Skeletal muscle tissue (tissue), 4 donors: ENCODE measurements around the gene FRAT2. TPM values are rescaled to one million over a fixed set of nuclear protein-coding genes. Genes with fewer than 3 reads are reported as not detected.

Source experiments
- H3K27ac ChIP-seq: one replicate; pipeline ENCODE4 v1.7.0; 2013; ENCODE audit warnings: mild to moderate bottlenecking, low read depth, low read length, inconsistent platforms
- H3K27me3 ChIP-seq, 3 donors: one replicate each; pipeline ENCODE4 v1.7.0; 2013; ENCODE audit warnings: low read length in 3 of 3; ENCODE audit not compliant: control insufficient read depth in 3 of 3, insufficient read depth in 3 of 3
- H3K36me3 ChIP-seq, 3 donors: one replicate each; pipeline ENCODE4 v1.7.0; 2013; ENCODE audit warnings: low read length in 3 of 3; ENCODE audit not compliant: control insufficient read depth in 3 of 3, insufficient read depth in 3 of 3
- H3K4me1 ChIP-seq, 3 donors: one replicate each; pipeline ENCODE4 v1.7.0; 2013; ENCODE audit warnings: low read length in 3 of 3, mild to moderate bottlenecking in 3 of 3; ENCODE audit not compliant: control insufficient read depth in 3 of 3, insufficient read depth in 3 of 3
- H3K4me3 ChIP-seq, 3 donors: one replicate each; pipeline ENCODE4 v1.7.0; 2013; ENCODE audit warnings: low read length in 3 of 3
- H3K9ac ChIP-seq, 3 donors: one replicate each; pipeline ENCODE4 v1.7.0; 2013; ENCODE audit warnings: low read length in 3 of 3, mild to moderate bottlenecking in 3 of 3, moderate library complexity in 2 of 3, low read depth in 1 of 3
- H3K9me3 ChIP-seq, 3 donors: one replicate each; pipeline ENCODE4 v1.7.0; 2013; ENCODE audit warnings: low read length in 3 of 3; ENCODE audit not compliant: control insufficient read depth in 3 of 3
- total RNA-seq: library from RNA; depleted of rRNA; stranded (reverse); fragments of >200 nt; gene quantifications from one replicate; pipeline ENCODE4 v1.2.3, GENCODE V29; 2014
- donor health status: Osteomylitis.

FRAT2 gene
- total RNA-seq, 1 donor from 2014 or later: 8.9 TPM

DNA sequence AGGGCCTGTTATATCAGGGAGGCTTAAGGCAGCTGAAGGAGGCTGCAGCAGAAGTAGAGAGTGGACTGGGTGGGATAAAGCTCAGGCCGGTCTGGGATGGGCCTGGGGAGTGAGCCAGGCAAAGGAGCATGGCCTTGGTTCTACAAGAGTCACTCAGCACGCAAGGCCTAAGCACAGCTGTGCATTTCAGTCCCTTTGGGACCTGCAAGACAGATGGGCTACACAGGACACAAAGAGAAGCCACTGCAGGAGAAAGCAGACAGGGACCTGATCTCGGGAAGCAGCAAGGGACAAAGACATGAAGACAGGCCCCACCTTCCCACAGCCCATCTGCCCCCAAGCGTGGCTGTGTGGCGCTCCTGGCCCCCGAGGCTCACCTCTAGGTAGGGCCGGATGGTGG, 37.2 kb upstream of the FRAT2 start:
- H3K27ac ChIP-seq: no peak overlapping the region
- H3K9me3 ChIP-seq: no peaks in the 10 kb centered on the region
- no peaks in the 10 kb centered on the region for H3K27me3 ChIP-seq
- H3K9ac ChIP-seq: no peak overlapping the region
- peaks cover 6 to 10% (median 8%) of the 10 kb centered on the region in 3 donors for H3K4me1 ChIP-seq
- no peak overlapping the region for H3K4me3 ChIP-seq
- H3K36me3 ChIP-seq: peaks cover 53 to 70% (median 59%) of the 10 kb centered on the region in 3 donors

DNA sequence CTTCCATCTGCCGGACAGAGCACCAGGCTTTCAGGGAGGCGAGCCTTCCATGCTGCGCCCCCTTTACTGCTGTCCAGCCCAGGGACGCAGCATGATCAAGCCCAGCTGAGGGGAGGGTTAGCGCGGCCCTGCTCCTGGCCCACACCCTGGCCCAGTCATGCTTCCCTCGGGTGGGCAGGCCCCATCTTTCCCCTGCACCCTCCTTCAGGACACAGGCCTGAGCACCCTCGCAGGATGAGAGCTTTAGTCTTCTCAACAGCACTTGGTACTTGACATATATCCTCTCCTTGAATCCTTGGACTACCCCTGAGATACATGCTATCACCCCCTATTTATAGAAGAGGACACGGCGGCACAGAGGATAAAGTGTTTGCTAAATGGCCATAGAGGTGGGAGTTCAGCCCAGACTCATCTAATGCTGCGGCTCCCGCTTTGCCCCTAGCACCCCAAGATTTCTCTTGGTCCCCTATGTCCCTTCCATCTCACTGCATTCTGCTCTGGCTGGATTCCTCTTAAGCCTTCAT, 32.7 kb upstream of the FRAT2 start:
- Histone ChIP-seq H3K4me1 (peaks cover 13 to 34% (median 15%) of the 10 kb centered on the region in 3 donors), H3K36me3 (peaks cover 51 to 76% (median 58%) of the 10 kb centered on the region in 3 donors), H3K27ac (peak overlapping the region; percentile 51), H3K27me3 (no peaks in the 10 kb centered on the region), H3K9me3 (no peaks in the 10 kb centered on the region), H3K4me3 (no peak overlapping the region), H3K9ac (peak overlapping the region in 1 of 3 donors; percentile 47)

DNA sequence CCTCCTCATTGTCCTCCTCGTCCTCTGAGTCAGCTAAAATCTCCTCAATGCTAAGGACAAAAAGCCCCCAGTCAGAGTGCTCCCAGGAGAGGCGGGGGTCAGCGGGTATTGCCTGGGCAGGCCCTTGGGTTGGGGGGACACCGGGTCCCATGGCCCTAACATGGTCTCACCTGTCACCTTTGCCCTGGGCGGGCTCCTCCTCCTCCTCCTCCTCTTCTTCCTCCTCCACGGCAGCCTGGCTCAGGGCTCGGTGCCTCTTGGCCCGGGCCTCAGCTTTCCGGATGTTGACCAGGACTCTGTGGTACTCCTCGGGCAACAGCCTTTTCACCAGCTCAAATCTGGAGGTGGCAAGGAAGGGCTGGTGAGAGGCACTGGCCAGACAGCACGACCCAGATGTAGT, 32.0 kb upstream of the FRAT2 start:
- Histone ChIP-seq H3K4me1 (peaks cover 13 to 34% (median 16%) of the 10 kb centered on the region in 3 donors), H3K9ac (peak overlapping the region in 1 of 3 donors; percentile 47), H3K27ac (peak overlapping the region; percentile 51), H3K9me3 (no peaks in the 10 kb centered on the region), H3K4me3 (no peak overlapping the region), H3K36me3 (peaks cover 45 to 70% (median 52%) of the 10 kb centered on the region in 3 donors), H3K27me3 (no peaks in the 10 kb centered on the region)

DNA sequence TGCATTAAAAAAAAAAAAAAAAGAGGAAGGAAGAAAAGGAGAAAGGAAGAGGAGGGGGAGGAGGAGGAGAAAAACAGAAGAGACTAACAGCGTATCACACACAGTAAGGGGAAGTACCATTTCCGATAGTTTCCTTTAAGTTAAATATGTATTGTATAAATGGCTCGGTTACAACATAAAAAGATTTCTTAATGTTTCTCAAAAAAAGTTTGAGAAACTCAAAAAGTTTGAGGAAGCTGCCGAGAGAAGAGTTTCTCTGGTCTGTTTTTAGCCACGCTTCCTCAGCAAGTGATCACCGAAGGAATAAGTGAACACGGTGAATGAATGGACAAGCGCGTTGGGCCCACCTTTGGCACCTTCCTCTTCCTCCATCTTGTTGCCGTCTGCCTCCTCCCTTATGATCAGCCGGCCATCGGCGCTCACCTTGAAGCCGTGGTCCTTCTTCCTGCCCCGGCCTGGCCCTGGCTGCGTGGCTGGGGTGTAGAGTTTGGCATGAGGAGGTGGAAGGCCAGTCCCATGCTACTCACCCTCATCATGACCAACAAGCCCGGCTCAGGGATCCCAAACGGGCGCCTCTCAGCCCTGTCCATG, 31.3 kb upstream of the FRAT2 start:
- no peaks in the 10 kb centered on the region for H3K9me3 ChIP-seq
- peaks cover 38 to 70% (median 47%) of the 10 kb centered on the region in 3 donors for H3K36me3 ChIP-seq
- peaks cover 13 to 34% (median 19%) of the 10 kb centered on the region in 3 donors for H3K4me1 ChIP-seq
- no peak overlapping the region for H3K4me3 ChIP-seq
- H3K9ac ChIP-seq: no peak overlapping the region
- H3K27ac ChIP-seq: peak overlapping the region; percentile 51
- no peaks in the 10 kb centered on the region for H3K27me3 ChIP-seq

DNA sequence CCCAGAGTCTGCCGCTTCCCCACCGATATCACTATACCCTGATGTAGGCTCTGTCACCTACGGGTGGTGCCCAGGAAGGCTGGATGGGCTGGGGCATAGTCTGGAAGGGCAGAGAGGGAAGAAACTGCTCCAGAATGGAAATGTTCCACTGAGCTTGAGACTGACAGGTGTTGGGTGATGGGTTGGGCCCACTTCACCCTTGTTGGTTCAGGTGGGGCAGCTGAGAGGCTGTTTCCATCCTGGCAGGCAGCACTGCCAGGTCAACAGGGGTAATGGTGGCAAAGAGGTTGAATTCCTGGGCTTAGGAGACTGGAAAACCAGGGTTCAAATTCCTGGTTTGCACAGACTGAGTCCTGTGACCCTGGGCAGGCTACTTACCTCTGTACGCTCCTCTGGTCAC, 28.5 kb upstream of the FRAT2 start:
- H3K27me3 ChIP-seq: no peaks in the 10 kb centered on the region
- no peak overlapping the region for H3K9ac ChIP-seq
- peaks cover 34 to 70% (median 50%) of the 10 kb centered on the region in 3 donors for H3K36me3 ChIP-seq
- peak overlapping the region; percentile 1 for H3K27ac ChIP-seq
- no peak overlapping the region for H3K4me3 ChIP-seq
- H3K9me3 ChIP-seq: no peaks in the 10 kb centered on the region
- peaks cover 13 to 34% (median 19%) of the 10 kb centered on the region in 3 donors for H3K4me1 ChIP-seq

DNA sequence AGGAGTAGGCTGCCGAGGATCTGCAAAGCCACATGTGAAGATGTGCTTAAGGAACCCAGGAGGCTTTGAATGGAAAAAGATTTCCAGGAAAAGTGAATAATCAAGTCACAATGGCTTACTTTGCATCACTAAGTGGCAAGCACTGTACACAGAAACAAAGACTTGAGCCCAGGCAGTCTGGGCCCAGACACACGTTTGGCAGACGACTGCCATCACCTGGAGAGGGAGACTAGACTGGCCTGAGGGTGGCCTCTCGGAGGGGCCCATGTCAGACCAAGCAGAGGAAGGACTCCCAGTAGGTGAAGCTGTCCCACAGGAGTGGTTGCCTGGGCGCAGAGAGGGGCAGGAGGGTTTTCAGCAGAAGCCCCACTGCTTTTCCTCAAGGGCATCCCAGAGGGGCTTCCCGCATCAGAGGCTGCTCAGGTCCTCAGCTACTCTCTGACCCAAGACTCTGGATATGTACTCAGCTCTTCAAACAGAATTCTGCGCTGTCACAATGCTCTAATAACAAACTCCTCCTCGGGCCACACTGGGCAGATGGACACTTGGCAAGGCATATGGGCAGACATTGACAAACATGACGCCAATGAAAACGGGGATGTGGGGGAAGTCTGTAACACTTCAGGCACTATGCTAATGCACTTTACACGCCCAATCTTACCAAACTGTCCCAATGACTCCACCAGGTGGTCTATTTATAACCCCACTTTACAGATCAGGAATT, 27.9 kb upstream of the FRAT2 start:
- Histone ChIP-seq H3K36me3 (peaks cover 34 to 70% (median 51%) of the 10 kb centered on the region in 3 donors), H3K4me1 (peaks cover 11 to 32% (median 19%) of the 10 kb centered on the region in 3 donors), H3K9ac (no peak overlapping the region)

DNA sequence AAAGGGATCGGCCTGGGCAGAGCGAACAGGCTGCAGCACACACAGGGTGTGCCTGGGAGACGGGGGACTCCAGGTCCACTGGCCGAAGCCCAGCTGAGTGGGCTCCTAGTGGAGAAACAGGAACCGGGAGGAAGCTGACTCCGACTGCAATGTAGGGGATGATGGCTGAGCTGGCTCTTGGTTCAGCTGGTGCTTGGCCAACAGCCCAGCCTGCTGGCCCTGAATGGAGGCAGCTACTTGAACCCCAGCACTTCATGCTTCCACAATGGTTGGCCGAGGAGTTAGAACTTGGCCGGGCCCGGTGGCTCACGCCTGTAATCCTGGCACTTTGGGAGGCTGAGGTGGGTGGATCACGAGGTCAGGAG, 27.0 kb upstream of the FRAT2 start:
- H3K36me3 ChIP-seq: peaks cover 28 to 69% (median 52%) of the 10 kb centered on the region in 3 donors
- no peaks in the 10 kb centered on the region for H3K27me3 ChIP-seq
- H3K27ac ChIP-seq: no peak overlapping the region
- no peak overlapping the region for H3K4me3 ChIP-seq
- no peaks in the 10 kb centered on the region for H3K9me3 ChIP-seq
- H3K9ac ChIP-seq: no peak overlapping the region
- peaks cover 5 to 29% (median 15%) of the 10 kb centered on the region in 3 donors for H3K4me1 ChIP-seq

More for the DNA sequence above, 27.9 kb upstream of the FRAT2 start:
- Histone ChIP-seq H3K27me3 (no peaks in the 10 kb centered on the region), H3K9me3 (no peaks in the 10 kb centered on the region), H3K27ac (peak overlapping the region; percentile 1), H3K4me3 (no peak overlapping the region)

DNA sequence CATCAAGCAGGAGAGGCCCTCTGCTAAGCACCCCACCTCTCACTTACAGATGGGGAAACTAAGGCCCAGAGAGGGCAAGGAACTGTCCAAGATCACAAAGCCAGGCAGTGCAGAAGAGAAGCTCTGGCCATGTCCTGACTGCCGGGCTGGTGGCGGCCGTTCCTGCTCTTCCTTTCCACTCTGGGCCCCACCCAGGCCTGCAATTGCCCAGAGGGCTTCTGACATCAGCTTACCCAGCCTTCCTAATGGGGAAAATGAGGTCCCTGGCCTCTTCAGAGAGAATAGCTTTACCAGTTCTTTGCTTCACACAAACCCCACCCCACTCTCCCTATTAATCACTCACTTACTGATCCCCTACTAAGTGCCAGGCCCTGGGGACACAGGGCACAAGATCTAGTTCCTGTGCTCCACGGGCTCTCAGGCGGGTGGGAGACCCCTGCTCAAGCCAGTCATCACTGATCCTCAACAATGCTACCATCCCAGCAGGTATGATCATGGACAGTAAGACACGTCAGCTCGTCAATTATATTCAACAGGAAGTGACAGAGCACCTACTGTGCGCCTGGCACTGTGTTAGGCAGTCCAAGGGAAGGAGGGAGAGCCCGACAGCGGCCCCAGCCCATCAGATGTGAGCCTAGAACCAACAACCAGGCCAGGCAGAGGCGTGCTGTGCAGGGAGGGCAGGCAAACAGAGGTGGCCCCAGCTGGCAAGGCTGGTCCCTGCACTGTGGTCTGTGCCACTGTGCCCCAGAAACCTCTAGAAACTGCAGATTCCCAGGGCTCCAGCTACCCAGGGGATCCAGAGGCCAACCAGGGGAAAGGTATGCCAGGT, 26.4 kb upstream of the FRAT2 start:
- H3K27me3 ChIP-seq: no peaks in the 10 kb centered on the region
- no peak overlapping the region for H3K4me3 ChIP-seq
- no peaks in the 10 kb centered on the region for H3K9me3 ChIP-seq
- no peak overlapping the region for H3K9ac ChIP-seq
- no peak overlapping the region for H3K27ac ChIP-seq
- H3K4me1 ChIP-seq: peaks cover 11 to 31% (median 17%) of the 10 kb centered on the region in 3 donors
- H3K36me3 ChIP-seq: peaks cover 27 to 69% (median 48%) of the 10 kb centered on the region in 3 donors

DNA sequence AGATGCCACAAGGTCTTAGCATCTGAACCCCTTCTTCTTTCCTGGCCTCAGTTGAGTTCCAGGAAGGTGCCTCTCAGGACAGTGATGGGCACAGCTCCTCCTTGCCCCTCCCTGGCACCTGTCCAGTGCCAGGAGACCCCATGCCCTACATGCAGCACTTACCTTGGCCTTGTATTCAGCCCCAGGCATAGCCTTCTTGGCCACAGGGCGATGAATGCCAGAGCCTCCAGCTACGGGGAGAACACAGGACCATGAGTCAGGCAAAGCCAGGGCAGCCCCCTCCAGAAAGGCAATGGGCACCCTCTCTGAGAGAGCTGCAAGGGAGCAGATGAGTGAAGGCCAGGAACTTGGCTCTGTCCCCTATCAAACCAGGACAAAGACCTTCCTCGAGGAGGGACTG, 24.3 kb upstream of the FRAT2 start:
- H3K4me3 ChIP-seq: no peak overlapping the region
- no peaks in the 10 kb centered on the region for H3K9me3 ChIP-seq
- H3K27me3 ChIP-seq: no peaks in the 10 kb centered on the region
- H3K36me3 ChIP-seq: peaks cover 21 to 55% (median 42%) of the 10 kb centered on the region in 3 donors
- H3K27ac ChIP-seq: no peak overlapping the region
- no peak overlapping the region for H3K9ac ChIP-seq
- peaks cover 14 to 28% (median 17%) of the 10 kb centered on the region in 3 donors for H3K4me1 ChIP-seq
